Esophagus (tissue), 2 donors: ENCODE data around the gene CCDC159. TPM values are rescaled to one million over a fixed set of nuclear protein-coding genes. Genes with fewer than 3 reads are reported as not detected.
"Not testable (repeated sequence)": the region's sequence is repeated elsewhere in the genome, so short reads cannot be mapped to it uniquely, and the experiment has no call there.

Source experiments
- H3K27ac ChIP-seq, 2 donors: one replicate each; pipeline ENCODE4 v1.5.1; 2013; ENCODE audit warnings: low read depth in 2 of 2, mild to moderate bottlenecking in 2 of 2, inconsistent platforms in 1 of 2, low read length in 1 of 2, moderate library complexity in 1 of 2
- H3K27me3 ChIP-seq, 2 donors: one replicate each; pipeline ENCODE4 v1.6.1; 2013; ENCODE audit warnings: low read length in 2 of 2, control low read depth in 1 of 2, mild to moderate bottlenecking in 1 of 2; ENCODE audit not compliant: insufficient read depth in 2 of 2, control insufficient read depth in 1 of 2
- H3K36me3 ChIP-seq, 2 donors: one replicate each; pipeline ENCODE4 v1.6.1; 2013; ENCODE audit warnings: low read length in 1 of 2; ENCODE audit not compliant: control insufficient read depth in 2 of 2, insufficient read depth in 2 of 2
- H3K4me1 ChIP-seq, 2 donors: one replicate each; pipeline ENCODE4 v1.6.1; 2013; ENCODE audit warnings: low read length in 1 of 2; ENCODE audit not compliant: control insufficient read depth in 2 of 2, insufficient read depth in 2 of 2
- H3K4me3 ChIP-seq, 2 donors: one replicate each; pipeline ENCODE4 v1.5.1; 2013; ENCODE audit warnings: low read length in 2 of 2, mild to moderate bottlenecking in 2 of 2, low read depth in 1 of 2, moderate library complexity in 1 of 2
- H3K9me3 ChIP-seq, 2 donors: one replicate each; pipeline ENCODE4 v1.6.1; 2013; ENCODE audit warnings: mild to moderate bottlenecking in 2 of 2, low read depth in 1 of 2, low read length in 1 of 2, moderate library complexity in 1 of 2; ENCODE audit not compliant: control insufficient read depth in 2 of 2, insufficient read depth in 1 of 2
- WGBS, 2 donors: extraction: QIAGEN DNeasy Blood & Tissue Kit; methylation state at CpG; one replicate each; pipeline ENCODE4 v1.1.7; 2013; 5-methylcytosine and 5-hydroxymethylcytosine counted together
- polyA plus RNA-seq, 2 donors: library from polyadenylated mRNA; stranded (reverse); fragments of 200-250 nt; gene quantifications; one replicate each; pipeline ENCODE4 v1.2.3, GENCODE V29; 2013
- donor health status: healthy with polysubstance abuse.
- donor health status: Bipolar disorder and iron deficiency.

Gene CCDC159
- 10 to 100 TPM; 22.5 to 47.6 TPM for polyA plus RNA-seq

- 0% methylated on average over 50 of the region's 50 CpGs for WGBS, 2 donors
- peaks cover 0 to 4% of the 10 kb centered on the region in 2 donors for H3K9me3 ChIP-seq
- peak within 1 kb of the TSS; percentile 81 to 95 for H3K27ac ChIP-seq
- H3K36me3 ChIP-seq = peaks cover 0 to 3% of the 10 kb centered on the region in 2 donors
- peak within 1 kb of the TSS; percentile 77 to 79 for H3K4me3 ChIP-seq
- peaks cover 6 to 8% of the 10 kb centered on the region in 2 donors for H3K4me1 ChIP-seq
- H3K27me3 ChIP-seq = no peaks in the 10 kb centered on the region
Observed at GRCh38 chr19:11346104-11346940, at the start of gene CCDC159, which contains the start of gene TMEM205. Gene CCDC159 (plus strand): TSS chr19:11346519. CDS start chr19:11346607, 88 bp downstream. Gene TMEM205 (minus strand): TSS chr19:11346268. CDS start chr19:11345619, 649 bp downstream.

GRCh38 chr19:11299946-11300810 is 46.1 kb upstream of the CCDC159 start:
- Histone ChIP-seq H3K9me3 (no peaks in the 10 kb centered on the region), H3K27me3 (no peaks in the 10 kb centered on the region), H3K27ac (no peak overlapping the region), H3K36me3 (no peaks in the 10 kb centered on the region), H3K4me3 (no peak overlapping the region), H3K4me1 (no peaks in the 10 kb centered on the region)
- WGBS, 2 donors = 73 to 77% methylated on average over 8 of the region's 8 CpGs

GRCh38 chr19:11300811-11301120 is 45.6 kb upstream of the CCDC159 start:
- H3K9me3 ChIP-seq = no peaks in the 10 kb centered on the region
- H3K36me3 ChIP-seq = no peaks in the 10 kb centered on the region
- no peak overlapping the region for H3K4me3 ChIP-seq
- no peaks in the 10 kb centered on the region for H3K27me3 ChIP-seq
- H3K4me1 ChIP-seq = no peaks in the 10 kb centered on the region
- 86 to 92% methylated on average over 11 of the region's 11 CpGs for WGBS, 2 donors
- no peak overlapping the region for H3K27ac ChIP-seq

GRCh38 chr19:11304936-11305335 is 41.4 kb upstream of the CCDC159 start:
- H3K9me3 ChIP-seq = no peaks in the 10 kb centered on the region
- WGBS, 2 donors = 63 to 79% methylated on average over 5 of the region's 5 CpGs
- no peak overlapping the region for H3K4me3 ChIP-seq
- no peaks in the 10 kb centered on the region for H3K4me1 ChIP-seq
- no peak overlapping the region for H3K27ac ChIP-seq
- no peaks in the 10 kb centered on the region for H3K27me3 ChIP-seq
- H3K36me3 ChIP-seq = no peaks in the 10 kb centered on the region

GRCh38 chr19:11306337-11306736 is 40.0 kb upstream of the CCDC159 start:
- H3K36me3 ChIP-seq = no peaks in the 10 kb centered on the region
- 75 to 77% methylated on average over 9 of the region's 9 CpGs for WGBS, 2 donors
- no peak overlapping the region for H3K27ac ChIP-seq
- H3K4me3 ChIP-seq = no peak overlapping the region
- no peaks in the 10 kb centered on the region for H3K9me3 ChIP-seq
- H3K4me1 ChIP-seq = no peaks in the 10 kb centered on the region
- no peaks in the 10 kb centered on the region for H3K27me3 ChIP-seq

- peak overlapping the region in 1 of 2 donors; percentile 71 for H3K27ac ChIP-seq
- H3K36me3 ChIP-seq, H3K4me3 ChIP-seq, H3K9me3 ChIP-seq, H3K27me3 ChIP-seq: not testable (repeated sequence)
- peaks cover 0 to 14% of the 10 kb centered on the region in 2 donors for H3K4me1 ChIP-seq
- 78 to 85% methylated on average over 9 of the region's 9 CpGs for WGBS, 2 donors
Observed at GRCh38 chr19:11320278-11320995, 25.9 kb upstream of the CCDC159 start.

- Histone ChIP-seq H3K36me3 (peaks cover 0 to 6% of the 10 kb centered on the region in 2 donors), H3K27ac (peak overlapping the region in 1 of 2 donors; percentile 1), H3K4me1 (peaks cover 0 to 14% of the 10 kb centered on the region in 2 donors)
Observed at GRCh38 chr19:11321191-11322126, 24.9 kb upstream of the CCDC159 start.

GRCh38 chr19:11322269-11323024 is 23.9 kb upstream of the CCDC159 start:
- H3K27ac ChIP-seq = no peak overlapping the region
- H3K27me3 ChIP-seq = no peaks in the 10 kb centered on the region

More at GRCh38 chr19:11321191-11322126, 24.9 kb upstream of the CCDC159 start:
- WGBS, 2 donors = 76 to 80% methylated on average over 14 of the region's 14 CpGs
- Histone ChIP-seq H3K4me3 (no peak overlapping the region), H3K27me3 (no peaks in the 10 kb centered on the region), H3K9me3 (no peaks in the 10 kb centered on the region)

More at GRCh38 chr19:11322269-11323024, 23.9 kb upstream of the CCDC159 start:
- H3K36me3 ChIP-seq = peaks cover 7 to 10% of the 10 kb centered on the region in 2 donors
- WGBS, 2 donors = 43 to 45% methylated on average over 7 of the region's 7 CpGs
- H3K4me3 ChIP-seq = no peak overlapping the region
- no peaks in the 10 kb centered on the region for H3K9me3 ChIP-seq
- H3K4me1 ChIP-seq = peaks cover 0 to 14% of the 10 kb centered on the region in 2 donors
